Measurements from ENCODE around the gene ZNF579. TPM values are rescaled to one million over a fixed set of nuclear protein-coding genes. Genes with fewer than 3 reads are reported as not detected.
A peak's percentile ranks its signal among the peaks of the same experiment; 100 is the strongest.

The ZNF579 gene
- total and polyA plus RNA-seq, 8 donors: 3.1 to 13.0 (median 9.9) TPM

DNA sequence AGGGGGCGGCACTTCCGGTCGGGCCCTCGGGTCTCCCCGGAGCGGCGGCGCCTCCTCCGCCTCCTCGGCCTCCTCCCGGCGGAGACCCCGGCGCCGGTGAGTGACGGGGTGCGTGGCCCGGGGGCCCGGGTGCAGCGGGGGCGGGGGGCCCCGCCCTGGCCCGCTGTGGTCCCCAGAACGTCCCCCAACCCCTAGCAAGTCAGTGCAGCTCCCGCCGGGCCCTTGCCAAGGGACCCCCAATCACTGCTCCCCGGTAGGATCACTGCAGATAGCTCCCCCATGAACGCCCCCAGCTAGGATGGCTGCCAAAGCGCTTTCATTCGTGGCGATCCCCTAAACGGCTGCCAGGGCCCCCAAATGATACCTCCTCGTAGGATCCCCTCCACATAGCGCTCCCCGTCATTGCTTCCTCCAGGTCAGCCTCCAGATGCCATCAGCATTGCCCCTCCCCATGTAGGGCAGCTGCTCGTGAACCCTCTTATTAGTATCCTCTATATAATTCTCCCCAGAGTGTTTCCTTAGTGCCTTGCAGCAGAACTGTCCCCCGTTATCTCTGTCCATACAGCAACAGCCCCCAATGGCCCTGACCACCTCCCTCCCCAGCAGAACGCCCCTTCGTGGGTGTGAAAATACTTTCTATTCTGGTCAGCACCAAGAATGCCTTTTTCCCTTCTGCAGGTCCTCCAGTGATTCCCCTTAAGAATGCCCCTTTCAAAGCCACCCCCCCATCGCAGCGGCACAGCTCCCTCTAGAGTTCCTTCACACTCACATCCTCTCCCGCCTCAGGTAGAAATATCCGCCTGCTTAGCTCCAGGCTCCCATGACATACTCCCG, 25.2 kb upstream of the ZNF579 start, which contains the start of gene ZNF865:
Gene ZNF865 (plus strand): TSS at position 11 of the 834 bp plus-strand sequence. CDS start 7,972 bp downstream, outside the sequence.
- H3K27me3 ChIP-seq: no peaks in the 10 kb centered on the region
- intact Hi-C loops (cut with DNase I; ENCODE audit: low total_unique reads): no loop called here
- peak within 1 kb of the TSS; percentile 79 to 98 (median 83) for H3K4me3 ChIP-seq
- WGBS, 5 donors: 0 to 1% (median 1%) methylated on average over 26 to 44 of the region's 44 CpGs
- no peak for TF ChIP-seq POLR2AphosphoS5 (IDR thresholded peaks at IDR 0.05)
- TF ChIP-seq, protein P1, sequence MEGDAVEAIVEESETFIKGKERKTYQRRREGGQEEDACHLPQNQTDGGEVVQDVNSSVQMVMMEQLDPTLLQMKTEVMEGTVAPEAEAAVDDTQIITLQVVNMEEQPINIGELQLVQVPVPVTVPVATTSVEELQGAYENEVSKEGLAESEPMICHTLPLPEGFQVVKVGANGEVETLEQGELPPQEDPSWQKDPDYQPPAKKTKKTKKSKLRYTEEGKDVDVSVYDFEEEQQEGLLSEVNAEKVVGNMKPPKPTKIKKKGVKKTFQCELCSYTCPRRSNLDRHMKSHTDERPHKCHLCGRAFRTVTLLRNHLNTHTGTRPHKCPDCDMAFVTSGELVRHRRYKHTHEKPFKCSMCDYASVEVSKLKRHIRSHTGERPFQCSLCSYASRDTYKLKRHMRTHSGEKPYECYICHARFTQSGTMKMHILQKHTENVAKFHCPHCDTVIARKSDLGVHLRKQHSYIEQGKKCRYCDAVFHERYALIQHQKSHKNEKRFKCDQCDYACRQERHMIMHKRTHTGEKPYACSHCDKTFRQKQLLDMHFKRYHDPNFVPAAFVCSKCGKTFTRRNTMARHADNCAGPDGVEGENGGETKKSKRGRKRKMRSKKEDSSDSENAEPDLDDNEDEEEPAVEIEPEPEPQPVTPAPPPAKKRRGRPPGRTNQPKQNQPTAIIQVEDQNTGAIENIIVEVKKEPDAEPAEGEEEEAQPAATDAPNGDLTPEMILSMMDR (IDR thresholded peaks at IDR 0.05): peak in 5 of 7 experiments; percentile 54 to 69 (median 62)
- no peak for TF ChIP-seq POLR2A (IDR thresholded peaks at IDR 0.05)
- H3K9me3 ChIP-seq: no peaks in the 10 kb centered on the region
- H3K36me3 ChIP-seq: peaks cover 0 to 46% (median 33%) of the 10 kb centered on the region in 4 donors
- peak within 1 kb of the TSS; percentile 94 to 98 (median 97) for H3K27ac ChIP-seq
- DNase-seq: peak; percentile 77 to 93
- H3K4me1 ChIP-seq: peaks cover 25 to 87% (median 62%) of the 10 kb centered on the region in 4 donors

DNA sequence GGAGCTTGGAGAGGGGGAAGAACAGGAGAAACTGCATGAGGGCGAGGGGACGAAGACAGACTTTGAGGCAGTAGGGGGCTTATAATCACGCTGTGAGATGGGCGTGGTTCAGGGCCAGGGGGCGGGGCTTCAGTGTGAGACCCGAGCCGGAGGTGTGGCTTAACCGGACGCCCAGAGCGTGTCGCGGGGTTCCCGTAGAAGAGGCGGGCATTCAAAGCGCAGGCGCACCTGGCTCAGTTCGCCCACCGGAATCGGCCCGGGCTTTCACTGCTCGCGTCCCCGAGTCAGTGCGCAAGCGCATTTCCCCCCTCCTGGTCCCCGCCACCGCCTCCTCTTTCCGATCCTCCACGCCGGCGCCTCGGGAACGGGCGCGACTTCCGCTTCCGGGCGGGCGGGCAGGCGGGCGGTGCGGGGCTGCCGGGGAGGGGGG, 24.6 kb upstream of the ZNF579 start:
- peaks cover 27 to 85% (median 64%) of the 10 kb centered on the region in 4 donors for H3K4me1 ChIP-seq
- peak; percentile 99 for DNase-seq
- H3K27ac ChIP-seq: peak overlapping the region; percentile 94 to 98 (median 97)
- 0% methylated on average over 17 to 39 of the region's 43 CpGs for WGBS, 5 donors
- no peaks in the 10 kb centered on the region for H3K27me3 ChIP-seq
- TF ChIP-seq EP300 (IDR thresholded peaks at IDR 0.05): no peak
- TF ChIP-seq POLR2AphosphoS5 (IDR thresholded peaks at IDR 0.05): peak; percentile 39 to 85 (median 59)
- peaks cover 0 to 40% (median 27%) of the 10 kb centered on the region in 4 donors for H3K36me3 ChIP-seq
- H3K4me3 ChIP-seq: peak overlapping the region; percentile 79 to 98 (median 83)
- H3K9me3 ChIP-seq: no peaks in the 10 kb centered on the region
- intact Hi-C loops (cut with DNase I; ENCODE audit: low total_unique reads): no loop called here

DNA sequence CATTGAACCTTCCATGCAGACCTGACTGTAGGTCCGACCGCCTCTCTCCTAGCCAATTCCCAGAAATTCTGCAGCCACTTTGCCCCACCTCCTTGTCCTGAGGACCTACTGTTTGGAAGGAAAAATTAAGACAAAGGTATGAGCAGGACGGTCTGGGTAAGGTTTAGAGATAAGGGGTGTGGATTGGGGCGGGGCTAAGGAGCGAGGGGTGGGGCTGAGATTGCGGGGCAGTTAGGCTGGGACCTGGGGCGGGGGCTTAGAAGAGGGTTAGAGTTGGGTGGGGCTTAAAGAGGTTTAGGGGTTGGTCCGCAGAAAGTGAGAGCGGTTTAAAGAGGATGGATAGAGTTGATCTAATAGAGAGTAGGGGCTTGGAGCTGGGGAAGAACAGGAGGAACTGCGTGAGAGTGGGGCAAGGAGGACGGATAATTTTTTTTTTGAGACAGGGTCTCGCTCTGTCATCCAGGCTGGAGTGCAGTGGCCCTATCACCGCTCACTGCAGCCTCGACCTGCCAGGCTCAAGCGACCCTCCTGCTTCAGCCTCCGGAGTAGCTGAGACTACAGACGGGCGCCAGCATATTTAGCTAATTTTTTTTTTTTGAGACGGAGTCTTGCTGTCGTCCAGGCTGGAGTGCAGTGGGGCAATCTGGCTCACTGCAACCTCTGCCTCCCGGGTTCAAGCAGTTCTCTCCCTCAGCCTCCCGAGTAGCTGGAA, 23.1 kb upstream of the ZNF579 start:
- intact Hi-C loops (cut with DNase I; ENCODE audit: low total_unique reads): no loop called here
- WGBS, 5 donors: 57 to 72% (median 66%) methylated on average over 22 of the region's 22 CpGs
- TF ChIP-seq POLR2A (IDR thresholded peaks at IDR 0.05): no peak
- TF ChIP-seq EP300 (IDR thresholded peaks at IDR 0.05): no peak
- TF ChIP-seq, protein P1 (IDR thresholded peaks at IDR 0.05): no peak
- no peak for TF ChIP-seq POLR2AphosphoS5 (IDR thresholded peaks at IDR 0.05)
- DNase-seq: no peak
- Histone ChIP-seq H3K27me3 (no peaks in the 10 kb centered on the region), H3K4me3 (peak overlapping the region in 1 of 4 donors; percentile 79), H3K27ac (peak overlapping the region in 4 of 5 donors; percentile 94 to 98 (median 96)), H3K4me1 (peaks cover 27 to 76% (median 64%) of the 10 kb centered on the region in 4 donors), H3K9me3 (no peaks in the 10 kb centered on the region), H3K36me3 (peaks cover 0 to 25% (median 13%) of the 10 kb centered on the region in 4 donors)

DNA sequence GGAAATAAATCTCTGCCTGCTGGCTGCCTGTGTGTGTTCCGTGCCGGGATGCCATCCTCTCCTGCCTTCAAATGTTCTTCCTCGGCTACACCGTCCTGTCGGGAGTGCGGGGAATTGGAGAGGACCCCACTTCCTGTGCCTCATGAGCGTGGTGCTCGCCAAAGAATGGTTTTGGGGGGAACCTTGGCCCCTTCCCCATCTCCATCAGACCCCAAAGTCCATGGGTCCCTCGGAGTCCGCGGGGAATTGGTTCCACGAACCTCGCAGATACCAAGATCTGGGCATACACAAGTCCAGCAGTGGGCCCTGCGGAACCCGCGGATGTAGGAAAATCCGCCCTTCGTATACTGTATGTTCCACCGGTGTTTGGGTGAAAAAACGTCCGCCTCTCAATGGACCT, 22.5 kb upstream of the ZNF579 start:
- Histone ChIP-seq H3K4me1 (peaks cover 27 to 76% (median 64%) of the 10 kb centered on the region in 4 donors), H3K9me3 (no peaks in the 10 kb centered on the region), H3K27ac (peak overlapping the region in 2 of 5 donors; percentile 13 to 32), H3K36me3 (peaks cover 0 to 23% (median 13%) of the 10 kb centered on the region in 4 donors), H3K27me3 (no peaks in the 10 kb centered on the region), H3K4me3 (no peak overlapping the region)
- TF ChIP-seq EP300 (IDR thresholded peaks at IDR 0.05) (no peak), POLR2AphosphoS5 (IDR thresholded peaks at IDR 0.05) (no peak), POLR2A (IDR thresholded peaks at IDR 0.05) (no peak)
- TF ChIP-seq, protein P1 (IDR thresholded peaks at IDR 0.05): no peak
- intact Hi-C loops (cut with DNase I; ENCODE audit: low total_unique reads): no loop called here
- no peak for DNase-seq
- WGBS, 5 donors: 82 to 92% (median 85%) methylated on average over 19 to 21 of the region's 21 CpGs

All from stomach (tissue), 9 donors.